Dedifferentiated amniotic fluid mesenchymal stem cell (primary cell): ENCODE data around the gene NPB.

ENCODE experiments used
- DNase-seq: peaks from one replicate; pipeline ENCODE4 v3.0.0-alpha.2; 2016; ENCODE audit errors: extremely low spot score

Gene NPB

GRCh38 chr17:81902023-81902652 is at the start of gene NPB:
Gene NPB (plus strand): TSS chr17:81902238. CDS start chr17:81902278, 40 bp downstream.
- no peak for DNase-seq

- no peak for DNase-seq
These were observed 46.9 kb upstream of the NPB start for GRCh38 chr17:81854974-81855774.

- DNase-seq, result no peak
These were observed 43.7 kb upstream of the NPB start for GRCh38 chr17:81858170-81858966.

GRCh38 chr17:81858967-81859905 is 42.8 kb upstream of the NPB start:
- no peak for DNase-seq

GRCh38 chr17:81859906-81860755 is 41.9 kb upstream of the NPB start, which contains the start of gene P4HB:
Gene P4HB (minus strand): TSS chr17:81860535. CDS start chr17:81860471, 64 bp downstream.
- no peak for DNase-seq

- peak; percentile 100 for DNase-seq
These were observed 41.1 kb upstream of the NPB start for GRCh38 chr17:81860756-81861568.

GRCh38 chr17:81863123-81863675 is 38.8 kb upstream of the NPB start:
- DNase-seq, result no peak

- DNase-seq, result no peak
These were observed 37.9 kb upstream of the NPB start for GRCh38 chr17:81863833-81864768.

GRCh38 chr17:81865358-81865732 is 36.7 kb upstream of the NPB start:
- no peak for DNase-seq

- no peak for DNase-seq
These were observed 36.2 kb upstream of the NPB start for GRCh38 chr17:81865733-81866439.

GRCh38 chr17:81866440-81867169 is 35.4 kb upstream of the NPB start:
- DNase-seq, result no peak

- DNase-seq, result peak; percentile 36
These were observed 34.7 kb upstream of the NPB start for GRCh38 chr17:81867170-81867990.

- DNase-seq, result no peak
These were observed 33.9 kb upstream of the NPB start for GRCh38 chr17:81867991-81868673.

- peak; percentile 58 for DNase-seq
These were observed 33.3 kb upstream of the NPB start for GRCh38 chr17:81868674-81869220.
